ENCODE results near the gene MIA2. TPM values are rescaled to one million over a fixed set of nuclear protein-coding genes. Genes with fewer than 3 reads are reported as not detected.

The MIA2 gene
- total RNA-seq, 1 experiment from 2014 or later, result 15.0 TPM

DNA sequence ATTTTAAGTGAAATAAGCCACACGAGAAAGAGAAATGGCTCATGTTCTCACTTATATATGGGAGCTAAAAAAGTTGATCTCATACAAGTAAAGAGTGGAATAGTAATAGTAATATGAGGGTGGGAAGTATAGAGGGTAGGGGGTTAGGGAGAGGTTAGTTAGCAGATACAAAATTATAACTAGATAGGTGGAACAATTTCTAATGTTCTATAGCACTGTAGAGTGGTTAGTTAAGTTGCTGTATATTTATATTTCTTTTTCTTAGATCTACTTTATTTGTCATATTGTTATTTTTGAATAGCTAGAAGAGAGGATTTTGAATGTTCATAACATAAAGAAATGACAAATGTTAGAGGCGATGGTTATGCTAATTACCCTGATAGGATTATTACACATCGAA is 74.1 kb downstream of the MIA2 start:
- Histone ChIP-seq H2AFZ (ENCODE audit: low read length) (no peak overlapping the region), H3K4me2 (ENCODE audit: insufficient read depth, insufficient read length, low read length) (no peak overlapping the region), H3K79me1 (ENCODE audit: insufficient read depth, low read depth, low read length, poor library complexity, severe bottlenecking) (no peaks in the 10 kb centered on the region), H3T11ph (ENCODE audit: low read length) (no peak overlapping the region), H3K9me3 (ENCODE audit: control insufficient read depth, low read depth, low read length) (no peaks in the 10 kb centered on the region), H3K9ac (ENCODE audit: extremely low read depth, insufficient read length, low read length) (no peak overlapping the region), H2BK120ac (ENCODE audit: low read depth, low read length, poor library complexity, severe bottlenecking) (no peak overlapping the region), H2AK5ac (ENCODE audit: insufficient read length, low read length) (no peak overlapping the region), H4K20me1 (ENCODE audit: control insufficient read depth, insufficient read depth, insufficient read length) (no peaks in the 10 kb centered on the region), H3K27me3 (ENCODE audit: insufficient read depth, low read length) (no peaks in the 10 kb centered on the region), H3K4me1 (ENCODE audit: insufficient read depth, low read length) (no peaks in the 10 kb centered on the region), H2BK15ac (ENCODE audit: low read depth, low read length) (no peak overlapping the region), H3K14ac (ENCODE audit: insufficient read depth, low read length) (no peak overlapping the region), H4K5ac (ENCODE audit: insufficient read length, low read depth, low read length) (no peak overlapping the region), H3K27ac (ENCODE audit: insufficient read length, low read depth, low read length) (no peak overlapping the region), H3K23ac (ENCODE audit: insufficient read length, low read depth, low read length) (no peak overlapping the region), H2BK12ac (ENCODE audit: insufficient read length, low read depth, low read length) (no peak overlapping the region), H3K79me2 (ENCODE audit: insufficient read depth, low read length) (no peaks in the 10 kb centered on the region), H3K18ac (ENCODE audit: insufficient read length, low read depth, low read length) (no peak overlapping the region), H4K91ac (ENCODE audit: insufficient read length, low read depth, low read length) (no peak overlapping the region), H4K8ac (replicated peaks; ENCODE audit: insufficient read length, low read depth, low read length) (no peak overlapping the region), H3K56ac (ENCODE audit: insufficient read length, low read depth, low read length) (no peak overlapping the region), H3K4ac (ENCODE audit: low read depth, low read length) (no peak overlapping the region), H2BK20ac (ENCODE audit: low read depth, low read length, poor library complexity, severe bottlenecking) (no peak overlapping the region), H3K23me2 (ENCODE audit: insufficient read length, low read depth, low read length, poor library complexity, severe bottlenecking) (no peaks in the 10 kb centered on the region), H2BK5ac (ENCODE audit: insufficient read length, low read length) (no peak overlapping the region)
- H3K36me3 Mint-ChIP-seq (ENCODE audit: insufficient read depth in 1 of 3, low read depth in 3 of 3), result peaks cover 0 to 5% (median 4%) of the 10 kb centered on the region in 3 experiments; a peak in 6 of 7 replicates
- no peak for DNase-seq
- H3K9me3 Mint-ChIP-seq, result no peaks in the 10 kb centered on the region
- no peaks in the 10 kb centered on the region for H3K4me1 Mint-ChIP-seq
- H3K27ac Mint-ChIP-seq, result no peak overlapping the region; a peak in 1 of 7 replicates
- no peak overlapping the region for H3K4me3 Mint-ChIP-seq
- no peak for TF ChIP-seq CTCF (conservative IDR thresholded peaks at IDR 0.05)
- H3K27me3 Mint-ChIP-seq (ENCODE audit: low read depth), result no peaks in the 10 kb centered on the region
- WGBS (ENCODE audit: extremely low coverage, insufficient read length, low lambda C conversion rate), result no CpG with 5 or more reads among the region's 3 CpGs
